GM19395 (cell line): Measurements from ENCODE around the gene SIK2.
A peak's percentile ranks its signal among the peaks of the same experiment; 100 is the strongest.
"Not testable (repeated sequence)": the region's sequence is repeated elsewhere in the genome, so short reads cannot be mapped to it uniquely, and the experiment has no call there.

Experiments
- ATAC-seq: cut with Tn5 transposase; IDR thresholded peaks from one replicate; pipeline ENCODE4 v1.9.1; 2021; ENCODE audit warnings: mild to moderate bottlenecking, moderate library complexity; ENCODE audit not compliant: unreplicated experiment

SIK2 gene

GRCh38 chr11:111623527-111624030 lies 21.3 kb downstream of the SIK2 start:
- ATAC-seq: no peak

GRCh38 chr11:111624608-111625007 lies 22.4 kb downstream of the SIK2 start:
- ATAC-seq: no peak

- ATAC-seq: no peak
Measured at GRCh38 chr11:111627591-111627990, 25.3 kb downstream of the SIK2 start.

GRCh38 chr11:111629499-111629898 lies 27.2 kb downstream of the SIK2 start:
- no peak for ATAC-seq

- ATAC-seq: peak; percentile 17
Measured at GRCh38 chr11:111631024-111631665, 28.9 kb downstream of the SIK2 start.

GRCh38 chr11:111631666-111632039 lies 29.4 kb downstream of the SIK2 start:
- ATAC-seq: peak; percentile 54

GRCh38 chr11:111632516-111633220 lies 30.4 kb downstream of the SIK2 start:
- no peak for ATAC-seq

GRCh38 chr11:111633248-111633647 lies 31.0 kb downstream of the SIK2 start:
- no peak for ATAC-seq

GRCh38 chr11:111633756-111634362 lies 31.6 kb downstream of the SIK2 start:
- no peak for ATAC-seq

GRCh38 chr11:111634981-111635705 lies 32.9 kb downstream of the SIK2 start:
- no peak for ATAC-seq

- no peak for ATAC-seq
Measured at GRCh38 chr11:111635706-111636045, 33.4 kb downstream of the SIK2 start.

GRCh38 chr11:111637885-111638284 lies 35.6 kb downstream of the SIK2 start:
- no peak for ATAC-seq

GRCh38 chr11:111639226-111639925 lies 37.1 kb downstream of the SIK2 start:
- ATAC-seq: no peak

- ATAC-seq: no peak
Measured at GRCh38 chr11:111641339-111642015, 39.2 kb downstream of the SIK2 start.

- ATAC-seq: no peak
Measured at GRCh38 chr11:111642542-111642941, 40.3 kb downstream of the SIK2 start.

- ATAC-seq: no peak
Measured at GRCh38 chr11:111644922-111645321, 42.7 kb downstream of the SIK2 start.

- no peak for ATAC-seq
Measured at GRCh38 chr11:111645657-111646316, 43.5 kb downstream of the SIK2 start.

GRCh38 chr11:111651336-111651735 lies 49.1 kb downstream of the SIK2 start:
- ATAC-seq: not testable (repeated sequence)

GRCh38 chr11:111652184-111652583 lies 49.9 kb downstream of the SIK2 start:
- no peak for ATAC-seq

- ATAC-seq: no peak
Measured at GRCh38 chr11:111654601-111655000, 52.4 kb downstream of the SIK2 start.
